Head of caudate nucleus (tissue), 42 donors: ENCODE measurements around the gene AGPAT3.

Experiments used
- DNase-seq, 42 donors: peaks; one replicate each; pipeline versions ENCODE4 v3.0.0 to v3.0.0-alpha.2; 2020 to 2021; ENCODE audit warnings: mixed read lengths in 7 of 42
- intact Hi-C: fragments of 100-400 bp; cut with DNase I; formaldehyde crosslinking; loops from one replicate; pipeline ENCODE4 v1.15.0; 2022

The AGPAT3 gene

DNA sequence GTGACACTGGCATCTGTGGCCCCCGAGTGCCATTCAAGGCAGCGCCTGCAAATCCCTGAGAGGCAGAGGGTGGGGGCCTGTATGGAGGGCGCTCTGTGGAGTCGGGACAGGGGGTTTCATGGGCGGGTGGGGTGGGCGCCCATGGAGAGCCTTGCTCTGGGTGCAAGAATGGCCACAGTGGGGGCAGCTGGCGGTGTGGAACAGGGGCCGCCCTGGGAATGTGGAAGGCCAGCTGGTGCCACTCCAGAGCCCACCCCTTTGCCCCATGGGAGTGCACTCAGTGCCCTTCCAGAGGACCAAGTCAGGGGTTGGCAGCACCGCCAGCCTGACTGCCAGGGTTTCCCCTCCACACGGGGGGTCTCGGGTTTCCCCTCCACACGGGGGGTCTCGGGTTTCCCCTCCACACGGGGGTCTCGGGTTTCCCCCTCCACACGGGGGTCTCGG is 92.1 kb downstream of the AGPAT3 start:
- no peak for DNase-seq
- intact Hi-C loops: no loop called here

DNA sequence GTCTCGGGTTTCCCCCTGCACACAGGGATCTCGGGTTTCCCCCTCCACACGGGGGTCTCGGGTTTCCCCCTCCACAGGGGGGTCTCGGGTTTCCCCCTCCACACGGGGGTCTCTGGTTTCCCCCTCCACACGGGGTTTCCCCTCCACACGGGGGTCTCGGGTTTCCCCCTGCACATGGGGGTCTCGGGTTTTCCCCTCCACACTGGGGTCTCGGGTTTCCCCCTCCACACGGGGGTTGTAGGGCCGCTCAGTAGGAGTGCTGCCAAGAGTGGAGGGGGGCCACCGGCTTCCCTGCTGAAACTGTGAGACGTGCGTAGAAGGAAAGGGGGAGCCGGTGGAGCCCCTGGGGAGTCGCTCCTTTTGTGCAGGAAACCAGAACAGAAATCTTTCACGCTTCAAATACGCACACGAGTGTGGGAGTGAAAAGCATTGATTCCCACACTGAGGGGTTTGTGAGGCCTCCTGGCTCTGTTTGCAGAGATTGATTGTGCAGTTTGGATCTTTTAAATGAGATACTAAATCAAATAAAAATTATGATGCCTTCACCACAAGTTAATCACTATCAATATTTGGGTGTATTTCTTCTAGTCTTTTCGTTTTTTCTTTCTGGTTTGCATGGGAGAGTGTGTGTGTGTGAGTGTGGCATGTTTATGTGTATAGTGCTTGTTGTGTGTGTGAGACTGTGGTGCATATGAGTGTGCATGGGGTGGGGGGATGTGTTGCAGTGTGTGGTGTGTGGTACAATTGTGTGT is 92.8 kb downstream of the AGPAT3 start:
- DNase-seq: no peak
- intact Hi-C loops: no loop called here

DNA sequence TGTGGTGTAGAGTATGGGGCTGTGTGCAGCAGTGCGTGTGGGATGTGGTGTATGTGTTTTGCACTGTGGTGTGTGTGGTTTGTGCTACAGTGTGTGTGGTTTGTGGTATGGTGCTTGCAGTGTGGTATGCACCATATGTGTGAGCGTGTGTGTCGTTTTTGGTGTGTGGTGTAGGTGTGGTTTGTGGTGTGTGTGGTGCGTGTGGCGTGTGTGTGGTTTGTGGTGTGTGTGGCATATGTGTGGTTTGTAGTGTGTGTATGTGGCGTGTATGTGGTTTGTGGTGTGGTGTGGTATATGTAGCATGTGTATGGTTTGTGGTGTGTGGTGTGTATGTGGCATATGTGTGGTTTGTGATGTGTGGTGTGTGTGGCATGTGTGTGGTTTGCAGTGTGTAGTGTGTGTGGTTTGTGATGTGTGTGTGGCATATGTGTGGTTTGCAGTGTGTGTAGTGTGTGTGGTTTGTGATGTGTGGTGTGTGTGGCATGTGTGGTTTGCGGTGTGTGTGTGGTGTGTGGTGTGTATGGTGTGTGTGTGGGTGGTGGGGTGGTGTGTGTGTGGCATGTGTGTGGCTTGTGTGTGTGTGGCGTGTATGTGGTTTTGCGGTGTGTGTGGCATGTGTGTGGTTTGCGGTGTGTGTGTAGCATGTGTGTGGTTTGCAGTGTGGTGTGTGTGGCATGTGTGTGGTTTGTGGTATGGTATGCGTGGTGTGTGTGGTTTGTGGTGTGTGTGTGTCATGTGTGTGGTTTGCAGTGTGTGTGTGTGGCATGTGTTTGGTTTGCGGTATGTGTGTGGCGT is 93.5 kb downstream of the AGPAT3 start:
- no peak for DNase-seq
- intact Hi-C loops: no loop called here

- intact Hi-C loops: no loop called here
- no peak for DNase-seq
These were observed 94.5 kb downstream of the AGPAT3 start for GRCh38 chr21:43959231-43960116.

- intact Hi-C loops: no loop called here
These were observed 96.4 kb downstream of the AGPAT3 start for GRCh38 chr21:43961382-43961909.

DNA sequence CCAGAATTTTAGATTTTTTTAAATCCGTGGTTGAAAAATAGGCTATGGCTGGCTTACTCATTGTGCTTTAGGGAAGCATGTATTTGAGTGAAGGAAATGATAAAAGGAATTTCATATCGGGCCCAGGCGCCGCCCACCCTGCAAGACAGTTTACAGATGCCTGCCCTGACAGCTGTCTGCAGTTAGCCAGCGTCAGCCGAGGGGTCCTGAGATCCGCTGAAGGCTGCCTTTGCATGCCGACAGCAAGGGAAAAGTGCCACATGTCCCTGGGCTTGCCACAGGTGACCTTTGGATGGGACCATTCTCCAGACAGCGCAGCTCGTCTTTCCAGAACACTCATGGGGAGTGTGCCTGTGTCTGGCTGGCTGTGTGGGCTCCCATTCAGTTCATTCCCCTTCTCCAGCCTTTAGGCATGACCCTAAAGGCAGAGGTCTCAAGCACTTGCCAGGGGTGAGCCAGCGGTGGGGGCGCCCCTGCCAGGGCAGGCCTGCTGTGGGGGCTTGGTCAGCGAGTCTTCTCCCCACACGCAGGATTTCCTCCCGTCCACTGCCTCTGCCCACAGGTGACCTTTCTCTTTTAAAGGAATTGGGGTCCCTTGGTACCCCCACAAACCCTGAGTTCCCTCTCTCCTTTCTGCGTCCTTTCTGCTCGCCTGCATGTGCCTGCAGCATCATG is 101.0 kb downstream of the AGPAT3 start:
- DNase-seq: no peak
- intact Hi-C loops: no loop called here

More at GRCh38 chr21:43961382-43961909, 96.4 kb downstream of the AGPAT3 start:
- no peak for DNase-seq

DNA sequence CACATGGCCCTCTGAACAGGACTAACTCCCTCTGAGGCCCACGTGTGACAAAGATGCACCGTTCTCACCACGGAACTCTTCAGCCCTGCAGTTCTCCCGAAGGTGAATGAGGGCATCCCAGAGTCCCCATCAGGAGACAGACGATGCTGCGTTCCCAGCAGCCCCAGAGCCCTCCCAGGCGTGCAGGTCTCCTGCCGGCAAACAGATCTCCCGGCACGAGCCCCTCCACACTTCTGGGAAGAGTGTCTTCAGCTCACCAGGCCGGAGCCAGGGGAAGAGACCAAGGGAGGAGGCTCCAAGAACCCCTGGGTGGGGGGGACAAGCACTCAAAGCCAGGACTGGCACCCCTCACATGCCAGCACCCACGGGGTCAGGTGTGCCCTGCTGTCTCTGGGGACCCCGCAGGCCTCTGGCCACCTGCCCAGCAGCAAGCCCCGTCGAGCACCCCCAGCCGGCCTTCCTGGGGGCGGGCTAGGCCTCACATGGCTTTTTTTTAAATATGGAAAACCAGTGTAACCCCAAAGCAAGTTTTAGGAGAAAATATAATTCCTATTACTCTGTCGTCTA is 102.0 kb downstream of the AGPAT3 start:
- no peak for DNase-seq
- intact Hi-C loops: no loop called here

- DNase-seq: no peak
- intact Hi-C loops: no loop called here
These were observed 103.0 kb downstream of the AGPAT3 start for GRCh38 chr21:43967981-43968380.

DNA sequence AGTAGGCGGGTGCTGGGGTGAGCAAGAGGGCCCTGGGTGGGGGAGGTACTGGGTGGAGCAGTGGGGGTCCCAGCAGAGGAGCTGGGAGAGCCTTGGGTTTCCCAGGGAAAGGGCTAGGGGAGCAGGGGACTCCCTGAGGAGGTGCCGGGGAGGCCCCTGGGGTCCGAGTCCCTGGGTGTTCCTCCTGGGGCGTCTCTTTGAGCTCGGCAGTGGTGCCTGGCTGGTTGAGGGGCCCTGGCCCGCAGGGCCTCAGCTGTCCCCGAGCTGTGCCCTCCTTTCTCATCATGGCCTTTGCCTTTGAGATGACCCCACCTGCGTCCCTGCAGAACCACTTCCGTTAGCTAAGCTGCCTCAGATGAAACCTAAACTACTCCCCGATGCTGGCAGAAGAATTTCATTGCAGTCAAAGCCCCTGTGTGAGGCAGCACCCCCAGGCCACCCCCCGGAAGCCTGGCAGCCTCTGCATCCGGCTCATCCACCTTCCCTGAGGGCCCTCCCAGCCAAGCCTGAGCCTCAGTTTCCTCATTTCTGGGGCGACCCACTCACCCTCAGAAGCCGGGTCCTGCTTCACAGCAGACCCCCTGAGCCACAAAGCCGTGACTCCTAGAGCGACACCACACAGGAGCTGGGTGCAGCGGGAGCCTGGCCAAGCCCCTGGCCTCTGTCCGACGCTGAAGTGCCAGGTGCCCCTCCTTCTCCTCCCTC is 103.5 kb downstream of the AGPAT3 start:
- intact Hi-C loops: no loop called here

GRCh38 chr21:43969115-43969444 is 104.1 kb downstream of the AGPAT3 start:
- intact Hi-C loops: no loop called here
- DNase-seq: no peak

More for the DNA sequence above, 103.5 kb downstream of the AGPAT3 start:
- no peak for DNase-seq

GRCh38 chr21:43970551-43970950 is 105.5 kb downstream of the AGPAT3 start:
- no peak for DNase-seq
- intact Hi-C loops: no loop called here

- DNase-seq: peak in 33 of 42 donors; percentile 17 to 78 (median 56)
- intact Hi-C loops: no loop called here
These were observed 106.4 kb downstream of the AGPAT3 start for GRCh38 chr21:43971201-43971991.

DNA sequence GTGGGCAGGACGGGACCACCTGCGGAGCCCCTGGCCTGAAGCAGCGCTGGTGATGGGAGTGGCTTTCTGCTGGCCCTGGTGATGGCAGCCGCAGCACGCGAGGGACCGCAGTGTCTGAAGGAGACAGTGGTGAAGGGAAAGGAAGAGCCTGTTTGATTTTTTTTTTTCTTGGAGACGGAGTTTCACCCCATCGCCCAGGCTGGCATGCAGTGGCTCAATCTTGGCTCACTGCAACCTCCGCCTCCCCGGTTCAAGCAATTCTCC is 106.9 kb downstream of the AGPAT3 start:
- intact Hi-C loops: no loop called here
- DNase-seq: no peak

DNA sequence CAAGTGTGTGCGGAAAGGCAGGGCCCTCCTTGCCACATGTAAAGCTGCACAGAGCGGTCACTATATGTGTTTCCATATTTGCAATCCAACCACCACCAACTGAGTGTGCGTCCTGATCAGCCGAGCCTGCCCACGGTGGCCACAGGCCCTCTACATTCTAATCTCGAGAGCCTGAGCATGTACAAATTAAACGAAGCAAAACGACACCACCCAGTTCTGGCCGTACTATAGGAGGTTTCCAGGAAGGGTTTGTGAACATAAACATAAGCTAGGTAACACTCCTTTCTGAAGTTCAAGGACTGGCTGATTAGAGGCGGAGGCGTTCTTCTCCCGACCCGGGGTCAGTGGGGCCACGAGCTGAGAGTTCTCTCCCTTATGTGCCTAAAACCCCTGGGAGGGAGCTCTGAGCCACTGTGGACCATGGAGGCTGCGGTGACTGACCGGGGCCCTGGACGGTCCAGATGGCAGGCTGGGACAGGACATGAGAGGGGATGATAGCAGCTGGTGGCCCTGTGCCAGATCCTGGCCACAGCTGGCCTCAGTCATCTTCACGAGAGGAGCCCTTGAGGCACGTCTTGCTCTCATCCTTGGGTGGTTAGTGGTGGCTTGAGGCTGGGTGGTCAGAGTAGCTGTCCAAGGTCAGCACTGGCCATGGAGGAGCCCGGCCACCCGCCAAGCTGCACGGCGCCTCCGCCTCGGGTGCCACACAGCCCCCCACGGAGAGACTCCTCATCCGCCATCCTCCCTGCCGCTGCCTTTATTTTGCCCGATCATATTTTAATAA is 108.0 kb downstream of the AGPAT3 start:
- peak in 11 of 42 donors; percentile 18 to 67 (median 38) for DNase-seq
- intact Hi-C loops: no loop called here

- intact Hi-C loops: no loop called here
- DNase-seq: no peak
These were observed 108.6 kb downstream of the AGPAT3 start for GRCh38 chr21:43973634-43973955.

DNA sequence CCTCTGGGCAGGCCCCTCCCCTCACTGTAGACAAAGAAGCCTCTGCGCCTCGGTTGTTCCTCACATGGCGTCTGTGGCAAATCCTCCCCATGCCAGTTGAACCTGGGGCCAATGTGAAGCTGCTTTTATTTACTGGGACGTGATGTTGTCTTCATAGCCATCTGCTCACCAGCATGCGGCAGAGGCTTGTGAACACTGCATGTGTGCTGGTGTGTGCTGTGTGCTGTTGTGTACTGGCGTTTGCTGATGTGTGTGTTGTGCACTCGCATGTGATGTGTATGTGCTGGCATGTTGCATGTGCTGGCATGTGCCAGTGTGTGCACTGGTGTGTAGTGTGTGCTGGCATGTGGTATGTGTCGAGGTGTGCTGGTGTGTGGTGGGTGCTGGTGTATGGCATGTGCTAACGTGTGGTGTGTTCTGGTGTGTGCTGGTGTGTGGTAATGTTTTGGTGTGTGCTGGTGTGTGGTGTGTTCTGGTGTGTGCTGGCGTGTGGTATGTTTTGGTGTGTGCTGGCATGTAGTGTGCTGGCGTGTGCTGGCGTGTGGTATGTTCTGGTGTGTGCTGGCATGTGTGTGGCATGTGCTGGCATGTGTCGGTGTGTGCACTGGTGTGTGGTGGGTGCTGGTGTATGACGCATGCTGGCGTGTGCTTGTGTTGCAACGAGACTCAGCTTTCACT is 109.9 kb downstream of the AGPAT3 start:
- DNase-seq: no peak
- intact Hi-C loops: no loop called here
